AG10803 (cell line): ENCODE measurements around the gene NRXN2.
"Not testable (repeated sequence)": the region's sequence is repeated elsewhere in the genome, so short reads cannot be mapped to it uniquely, and the experiment has no call there.

ENCODE experiments used
- DNase-seq: peaks from one replicate; pipeline ENCODE4 v3.0.0; 2010; ENCODE audit warnings: low read depth
- H3K4me3 ChIP-seq: 2 replicates; pipeline ENCODE4 v1.5.1; 2011; ENCODE audit warnings: mild to moderate bottlenecking, low read length, control low read depth
- CTCF ChIP-seq: conservative IDR thresholded peaks from 2 replicates; pipeline ENCODE4 v1.5.1; 2011; ENCODE audit warnings: mild to moderate bottlenecking, low read length, control low read depth, inconsistent platforms

The NRXN2 gene

DNA sequence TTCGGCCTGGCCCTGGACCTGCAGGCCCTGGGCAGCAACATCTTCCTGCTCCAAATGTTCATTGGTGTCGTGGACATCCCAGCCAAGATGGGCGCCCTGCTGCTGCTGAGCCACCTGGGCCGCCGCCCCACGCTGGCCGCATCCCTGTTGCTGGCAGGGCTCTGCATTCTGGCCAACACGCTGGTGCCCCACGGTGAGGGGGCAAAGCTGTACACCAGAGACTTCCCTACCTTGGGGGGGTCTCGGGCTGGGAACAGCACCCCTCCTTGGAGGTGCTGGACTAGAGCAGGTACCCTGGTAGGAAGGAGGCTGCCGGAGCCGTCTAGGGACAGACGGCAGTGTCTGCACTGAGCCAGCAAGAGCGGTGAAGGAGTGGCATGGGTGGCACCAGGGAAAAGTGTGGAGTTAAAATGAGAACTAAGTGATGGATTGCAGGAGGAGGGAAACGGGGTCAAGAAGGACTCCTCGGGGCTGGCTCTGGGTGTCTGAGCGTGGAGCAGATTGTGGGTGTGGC, 123.2 kb downstream of the NRXN2 start:
- TF ChIP-seq CTCF = no peak
- no peak for DNase-seq

DNA sequence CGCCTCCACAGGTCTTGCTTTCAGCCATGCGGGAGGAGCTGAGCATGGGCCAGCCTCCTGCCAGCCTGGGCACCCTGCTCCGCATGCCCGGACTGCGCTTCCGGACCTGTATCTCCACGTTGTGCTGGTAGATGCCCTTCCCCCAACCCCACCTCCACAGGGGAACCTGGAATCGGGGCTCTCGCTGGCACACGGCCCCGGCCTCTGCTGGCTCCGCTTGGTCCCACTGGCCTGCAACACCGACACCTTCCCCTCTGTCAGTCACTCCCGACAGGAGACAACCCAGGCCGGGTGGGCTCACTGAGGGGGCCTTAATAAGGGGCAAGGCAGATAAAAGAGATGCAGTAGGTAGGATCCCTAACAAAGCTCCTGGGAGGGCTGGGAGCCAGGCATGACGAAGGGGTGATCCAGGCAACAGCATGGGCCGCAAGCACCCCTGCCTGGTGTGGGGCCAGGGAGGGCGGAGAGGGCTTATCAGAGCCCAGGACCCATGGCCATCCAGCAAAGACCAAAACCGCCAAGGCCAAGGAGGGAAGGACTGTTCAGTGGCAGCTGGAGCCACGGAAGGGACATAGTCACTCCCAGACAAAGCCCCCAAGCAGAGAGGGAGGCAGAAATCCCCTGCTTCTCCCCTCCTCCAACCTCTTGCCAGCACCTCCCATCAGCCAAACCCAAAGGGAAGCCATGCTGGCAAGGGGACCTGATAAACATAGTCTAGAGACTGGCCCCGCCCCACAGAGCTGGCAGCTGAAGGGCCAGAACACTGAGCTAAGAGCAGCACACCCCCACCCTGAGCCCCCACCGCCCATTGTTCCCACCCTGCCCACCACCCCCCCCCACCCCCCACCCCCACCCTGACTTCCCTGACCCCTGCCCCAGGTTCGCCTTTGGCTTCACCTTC, 124.0 kb downstream of the NRXN2 start:
- no peak for DNase-seq
- TF ChIP-seq CTCF = no peak
- no peak overlapping the region for H3K4me3 ChIP-seq

More for the DNA sequence above, 123.2 kb downstream of the NRXN2 start:
- no peak overlapping the region for H3K4me3 ChIP-seq

DNA sequence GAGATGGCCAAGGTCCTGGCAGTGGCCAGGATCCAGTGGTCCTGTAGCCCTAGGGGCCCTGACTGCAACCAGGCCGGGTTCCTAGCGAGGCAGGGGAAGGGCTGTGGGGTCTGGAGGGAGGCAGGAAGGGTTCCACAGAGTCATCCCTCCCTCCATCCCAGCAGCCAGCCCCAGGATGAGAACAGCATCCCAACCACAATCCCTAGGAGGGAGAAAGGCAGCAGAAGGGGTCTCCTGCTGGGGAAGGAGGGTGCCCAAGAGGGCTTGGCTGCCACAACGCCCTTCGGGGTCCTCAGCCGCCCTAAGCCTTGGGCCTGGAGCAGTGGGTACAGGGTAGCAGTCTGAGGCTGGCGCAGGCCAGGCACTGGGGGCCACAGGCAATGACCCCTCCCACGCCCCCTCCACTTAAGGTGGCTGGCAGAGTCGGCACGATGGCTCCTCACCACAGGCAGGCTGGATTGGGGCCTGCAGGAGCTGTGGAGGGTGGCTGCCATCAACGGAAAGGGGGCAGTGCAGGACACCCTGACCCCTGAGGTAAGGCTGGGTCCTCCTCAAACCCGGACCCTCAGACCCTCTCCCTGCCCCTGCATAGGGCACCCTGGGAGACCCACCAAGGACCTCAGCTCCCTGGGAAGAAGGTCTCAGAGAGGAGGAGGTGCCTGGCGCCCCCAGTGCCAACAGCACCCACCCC, 124.7 kb downstream of the NRXN2 start:
- H3K4me3 ChIP-seq = no peak overlapping the region
- TF ChIP-seq CTCF = no peak
- no peak for DNase-seq

- no peak for DNase-seq
- no peak overlapping the region for H3K4me3 ChIP-seq
- TF ChIP-seq CTCF = no peak
Measured at GRCh38 chr11:64597671-64598101, 125.3 kb downstream of the NRXN2 start.

GRCh38 chr11:64595922-64596321, 127.1 kb downstream of the NRXN2 start:
- not testable (repeated sequence) for DNase-seq, H3K4me3 ChIP-seq

DNA sequence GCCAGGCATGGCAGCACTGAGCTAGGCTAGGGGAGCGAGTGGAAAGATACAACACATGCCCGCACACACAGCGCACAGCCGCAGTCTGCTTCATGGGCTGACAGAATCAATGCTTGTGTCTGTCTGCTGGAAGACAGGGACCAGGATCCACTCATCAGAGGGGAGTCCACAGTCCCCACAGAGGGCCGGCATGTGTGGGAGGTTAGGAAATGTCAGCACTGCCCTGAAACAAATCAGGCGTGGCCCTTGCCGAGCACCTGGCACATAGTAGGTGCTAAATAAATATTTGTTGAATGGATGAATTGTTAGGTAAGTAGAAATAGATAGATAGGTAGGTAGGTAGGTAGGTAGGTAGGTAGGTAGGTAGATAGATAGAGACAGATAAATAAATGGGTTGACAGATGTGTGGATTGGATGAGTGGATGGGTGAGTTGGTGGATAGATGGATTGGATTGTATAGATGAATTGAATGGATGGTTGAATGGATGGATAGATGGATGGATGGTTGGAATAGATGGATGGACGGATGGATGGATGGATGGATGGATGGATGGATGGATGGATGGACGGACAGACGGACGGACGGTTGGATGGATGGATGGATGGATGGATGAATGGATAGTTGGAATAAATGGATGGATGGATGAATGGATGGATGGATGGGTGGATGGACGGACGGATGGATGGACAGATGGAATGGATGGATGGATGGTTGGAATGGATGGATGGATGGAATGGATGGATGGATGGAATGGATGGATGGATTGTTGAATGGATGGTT, 128.6 kb downstream of the NRXN2 start:
- TF ChIP-seq CTCF = no peak
- DNase-seq = no peak
- no peak overlapping the region for H3K4me3 ChIP-seq
